ENCODE results near the gene ICOS.

Gene ICOS

DNA sequence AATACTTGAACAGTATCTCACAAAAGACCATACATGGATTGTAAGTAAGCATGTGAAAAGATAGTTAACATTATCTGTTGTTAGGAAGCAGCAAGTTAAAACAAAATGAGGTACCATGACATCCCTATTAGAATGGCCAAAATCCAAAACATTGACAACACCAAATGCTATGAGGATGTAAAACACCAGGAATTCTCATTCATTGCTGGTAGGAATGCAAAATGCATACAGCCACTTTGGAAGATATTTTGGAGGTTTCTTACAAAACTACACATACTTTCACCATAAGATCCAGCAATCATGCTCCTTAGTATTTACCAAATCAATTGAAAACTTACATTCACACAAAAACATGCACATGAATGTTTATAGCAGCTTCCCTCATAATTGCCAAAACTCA is 30.9 kb upstream of the ICOS start:
- no peak for DNase-seq (ENCODE audit: insufficient read length, low spot score)
- TF ChIP-seq, protein P1, sequence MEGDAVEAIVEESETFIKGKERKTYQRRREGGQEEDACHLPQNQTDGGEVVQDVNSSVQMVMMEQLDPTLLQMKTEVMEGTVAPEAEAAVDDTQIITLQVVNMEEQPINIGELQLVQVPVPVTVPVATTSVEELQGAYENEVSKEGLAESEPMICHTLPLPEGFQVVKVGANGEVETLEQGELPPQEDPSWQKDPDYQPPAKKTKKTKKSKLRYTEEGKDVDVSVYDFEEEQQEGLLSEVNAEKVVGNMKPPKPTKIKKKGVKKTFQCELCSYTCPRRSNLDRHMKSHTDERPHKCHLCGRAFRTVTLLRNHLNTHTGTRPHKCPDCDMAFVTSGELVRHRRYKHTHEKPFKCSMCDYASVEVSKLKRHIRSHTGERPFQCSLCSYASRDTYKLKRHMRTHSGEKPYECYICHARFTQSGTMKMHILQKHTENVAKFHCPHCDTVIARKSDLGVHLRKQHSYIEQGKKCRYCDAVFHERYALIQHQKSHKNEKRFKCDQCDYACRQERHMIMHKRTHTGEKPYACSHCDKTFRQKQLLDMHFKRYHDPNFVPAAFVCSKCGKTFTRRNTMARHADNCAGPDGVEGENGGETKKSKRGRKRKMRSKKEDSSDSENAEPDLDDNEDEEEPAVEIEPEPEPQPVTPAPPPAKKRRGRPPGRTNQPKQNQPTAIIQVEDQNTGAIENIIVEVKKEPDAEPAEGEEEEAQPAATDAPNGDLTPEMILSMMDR (IDR thresholded peaks at IDR 0.05; ENCODE audit: insufficient read depth, missing control alignments): no peak

DNA sequence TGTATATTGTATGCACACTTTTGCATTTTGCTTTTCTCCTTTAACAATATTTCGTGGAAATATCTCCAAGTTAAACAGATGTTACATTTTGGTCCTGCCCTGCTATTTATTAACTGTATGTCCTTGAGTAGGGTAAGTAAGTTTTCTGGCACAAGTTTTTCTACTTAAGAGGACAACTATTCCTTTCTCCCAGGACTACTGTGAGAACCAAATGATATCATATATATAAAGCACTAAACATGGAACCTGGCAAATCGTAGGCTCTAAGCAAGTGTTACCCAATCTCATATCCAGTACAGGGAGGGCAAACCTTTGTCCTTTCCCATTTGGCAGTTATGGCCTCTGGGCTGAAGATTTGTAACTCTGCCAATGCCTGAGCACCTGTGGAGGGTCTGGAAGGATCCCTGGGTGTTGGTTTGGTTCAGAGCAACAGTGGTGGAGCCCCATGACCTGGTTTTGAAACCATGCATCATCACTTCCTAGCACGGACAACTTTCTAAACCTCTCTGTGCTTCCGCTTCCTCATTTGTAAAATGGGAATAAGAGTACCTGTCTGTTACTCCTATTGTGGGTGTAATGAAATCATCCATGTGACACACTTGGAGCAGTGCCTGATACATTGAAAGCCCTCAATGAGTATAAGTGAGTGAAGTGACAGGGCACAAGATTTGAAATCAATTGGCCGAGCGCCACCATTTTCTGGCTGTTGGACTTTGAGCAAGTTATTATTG is 28.3 kb upstream of the ICOS start:
- DNase-seq (ENCODE audit: insufficient read length, low spot score) (no peak), FAIRE-seq (no peak)
- TF ChIP-seq, protein P1 (IDR thresholded peaks at IDR 0.05; ENCODE audit: insufficient read depth, missing control alignments): no peak

More for the DNA sequence above, 30.9 kb upstream of the ICOS start:
- peak; percentile 56 for FAIRE-seq

DNA sequence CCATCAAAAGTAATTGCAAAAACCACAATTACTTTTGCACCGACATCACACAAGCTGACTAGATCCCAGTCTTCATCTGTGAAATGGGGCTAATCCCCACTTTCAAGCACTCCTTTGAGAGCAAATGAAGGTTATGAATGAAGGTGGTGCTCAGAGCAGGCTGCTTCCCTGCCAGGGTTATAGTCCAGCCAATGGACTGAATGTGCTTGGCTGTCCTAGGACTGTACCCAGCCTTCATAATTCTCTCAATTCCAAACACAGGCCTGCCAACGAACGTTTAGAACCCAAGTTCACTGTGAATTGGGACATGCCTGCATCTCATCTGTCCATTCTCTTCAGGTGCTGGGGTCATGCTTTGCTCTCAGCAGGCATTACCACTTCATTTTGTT is 27.8 kb upstream of the ICOS start:
- DNase-seq (ENCODE audit: insufficient read length, low spot score) (no peak), FAIRE-seq (no peak)
- TF ChIP-seq, protein P1 (IDR thresholded peaks at IDR 0.05; ENCODE audit: insufficient read depth, missing control alignments): no peak

DNA sequence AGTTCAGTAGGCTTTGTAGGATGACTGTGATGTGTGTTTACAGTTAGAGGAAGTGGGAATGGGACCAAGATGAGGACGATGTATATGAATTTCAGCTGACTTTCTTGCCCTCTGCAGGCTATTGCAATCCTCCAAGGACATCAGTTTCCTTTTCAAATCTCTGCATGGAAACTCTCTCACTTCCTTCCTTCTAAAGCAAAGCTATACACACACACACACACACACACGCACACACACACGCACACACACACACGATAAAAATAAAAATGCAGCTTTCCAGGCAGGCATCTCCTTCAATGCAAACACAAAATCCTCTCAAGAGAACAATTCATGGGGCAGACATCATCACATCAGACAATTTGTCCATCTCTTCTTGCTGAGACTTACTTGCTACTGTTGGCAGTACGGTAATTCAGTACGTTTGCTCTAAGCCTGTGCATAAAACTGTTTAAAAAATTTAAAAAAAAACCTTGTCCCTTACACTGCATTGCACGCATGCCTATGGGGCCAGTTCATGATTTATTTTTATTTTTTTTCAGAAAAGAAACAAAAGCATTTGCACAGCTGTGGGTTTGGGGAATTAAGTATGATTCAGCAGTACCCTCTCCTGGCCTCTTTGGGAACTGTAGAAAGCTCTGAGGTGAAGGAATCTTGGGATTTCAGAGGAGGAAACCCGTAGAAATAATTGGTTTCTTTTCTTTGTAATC is 27.1 kb upstream of the ICOS start:
- no peak for FAIRE-seq
- no peak for DNase-seq (ENCODE audit: insufficient read length, low spot score)
- TF ChIP-seq, protein P1 (IDR thresholded peaks at IDR 0.05; ENCODE audit: insufficient read depth, missing control alignments): peak; percentile 81

DNA sequence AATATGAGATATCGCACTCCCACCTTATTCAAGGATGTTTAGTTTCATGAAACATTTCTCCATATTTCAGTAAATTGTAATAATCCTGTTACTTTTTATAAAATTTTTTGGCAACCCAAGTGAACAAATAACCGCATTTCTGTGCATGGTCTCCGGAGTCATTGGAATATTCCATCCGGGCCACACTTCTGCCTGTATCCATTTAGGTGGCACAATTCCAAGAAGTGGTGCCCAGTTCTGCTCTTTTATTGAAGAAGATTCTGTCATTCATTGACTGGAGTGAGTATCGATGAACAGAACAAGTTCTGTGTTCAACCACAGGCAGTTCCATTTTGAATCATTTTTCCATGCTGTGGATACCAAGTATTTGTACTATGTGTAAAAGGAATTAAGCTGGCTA is 26.6 kb upstream of the ICOS start:
- TF ChIP-seq, protein P1 (IDR thresholded peaks at IDR 0.05; ENCODE audit: insufficient read depth, missing control alignments): no peak
- FAIRE-seq: no peak
- DNase-seq (ENCODE audit: insufficient read length, low spot score): no peak

DNA sequence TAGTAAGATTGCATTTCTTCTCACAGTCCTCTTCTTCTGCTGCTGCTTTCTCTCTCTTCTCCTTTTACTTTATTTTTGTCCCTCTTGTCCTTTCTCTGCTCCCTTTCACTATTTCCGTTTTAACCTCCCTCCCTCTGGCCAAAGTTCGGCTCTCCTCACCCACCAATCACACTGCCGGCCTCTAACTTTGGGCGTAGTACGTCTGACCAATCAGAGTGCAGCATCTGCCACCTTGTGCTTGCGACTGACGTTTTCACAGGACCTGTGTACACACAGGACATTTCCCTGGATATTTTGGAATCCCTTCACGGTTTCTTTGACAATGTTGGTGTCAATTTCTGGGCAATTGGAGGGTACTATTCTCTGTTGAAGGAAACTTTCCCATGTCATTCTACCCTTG is 22.6 kb upstream of the ICOS start:
- TF ChIP-seq, protein P1 (IDR thresholded peaks at IDR 0.05; ENCODE audit: insufficient read depth, missing control alignments): no peak
- FAIRE-seq: no peak
- no peak for DNase-seq (ENCODE audit: insufficient read length, low spot score)
